GM19324 (cell line): Measurements from ENCODE around the gene RNF182.
"Not testable (repeated sequence)": the region's sequence is repeated elsewhere in the genome, so short reads cannot be mapped to it uniquely, and the experiment has no call there.

Experiments
- ATAC-seq: cut with Tn5 transposase; IDR thresholded peaks from one replicate; pipeline ENCODE4 v1.9.1; 2021; ENCODE audit warnings: mild to moderate bottlenecking, moderate library complexity; ENCODE audit not compliant: unreplicated experiment, low FRiP score

The RNF182 gene

DNA sequence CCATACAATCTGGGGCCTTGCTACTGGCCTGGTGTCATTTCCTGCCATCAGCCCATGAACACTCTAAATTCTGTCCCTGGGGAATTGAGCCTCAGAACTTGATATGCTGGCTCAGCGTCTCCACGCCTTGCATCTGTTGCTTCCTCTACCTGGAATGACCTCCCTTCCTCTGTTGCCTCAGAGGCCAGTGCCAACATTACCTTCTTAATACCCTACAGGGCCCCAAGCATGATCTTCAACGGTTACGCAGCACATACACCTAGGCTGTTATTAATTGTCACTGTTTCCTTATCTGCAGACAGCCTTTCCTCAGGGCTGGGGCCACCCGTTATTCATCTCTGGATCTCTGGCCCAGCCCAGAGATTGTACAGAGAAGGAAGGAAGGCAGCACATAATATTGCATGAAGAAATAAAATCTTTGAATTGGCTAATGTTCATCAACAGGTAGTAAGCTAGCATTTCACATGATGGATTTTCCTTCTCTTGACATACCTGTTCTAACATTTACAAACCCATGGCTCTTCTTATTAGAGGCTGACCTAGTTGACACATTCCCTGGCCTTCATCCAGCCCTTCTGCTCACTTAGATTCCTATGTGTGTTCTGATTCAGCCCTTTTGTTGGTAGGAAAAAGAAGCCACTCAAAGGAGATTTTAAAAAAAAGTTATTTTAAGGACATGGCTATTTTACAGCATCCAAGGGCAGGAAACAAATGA lies 8.4 kb upstream of the RNF182 start:
- ATAC-seq = no peak

DNA sequence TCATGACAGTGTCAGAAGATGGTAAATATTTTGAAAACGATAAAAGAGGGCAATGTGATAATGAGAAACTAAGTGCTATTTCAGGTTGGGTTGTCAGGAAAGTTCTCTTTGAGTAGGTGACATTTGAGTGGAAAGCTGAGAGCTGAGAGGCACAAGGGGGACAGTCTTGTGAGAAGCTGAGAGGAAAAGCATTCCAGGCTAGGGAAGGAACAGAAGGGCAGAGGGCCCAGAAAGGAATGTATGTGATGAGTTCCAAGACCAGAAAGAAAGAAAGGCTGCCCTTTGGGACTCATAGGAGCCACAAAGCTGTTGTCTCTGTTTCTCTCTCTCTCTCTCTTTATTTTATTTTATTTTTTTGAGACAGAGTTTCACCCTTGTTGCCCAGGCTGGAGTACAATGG lies 7.6 kb upstream of the RNF182 start:
- no peak for ATAC-seq

DNA sequence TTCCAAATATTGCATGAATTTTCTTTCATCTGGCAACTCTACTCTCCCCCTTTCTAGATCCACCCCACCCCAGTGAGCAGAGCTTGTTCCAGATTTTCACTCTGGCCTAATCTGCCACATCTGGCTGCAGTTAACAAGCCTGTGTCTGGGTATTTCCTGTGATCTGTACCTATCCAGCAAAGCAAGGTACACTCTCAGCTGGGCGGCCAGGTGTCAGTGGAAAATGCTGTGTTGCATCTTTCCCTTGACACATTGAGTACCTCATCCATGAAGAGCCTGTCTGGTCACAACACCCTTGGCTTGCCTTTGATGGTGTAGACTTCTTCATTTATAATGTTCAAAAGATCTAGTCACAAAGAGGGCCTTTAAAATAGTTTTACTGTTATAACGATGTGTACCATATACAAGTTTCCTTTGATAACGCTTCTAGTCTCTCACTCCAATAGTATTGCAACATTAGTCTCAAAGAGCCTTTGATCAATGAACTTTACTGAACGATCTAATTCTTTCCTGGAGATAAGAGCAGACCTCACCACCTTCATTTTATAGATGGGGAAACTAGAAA lies 6.0 kb upstream of the RNF182 start:
- no peak for ATAC-seq

DNA sequence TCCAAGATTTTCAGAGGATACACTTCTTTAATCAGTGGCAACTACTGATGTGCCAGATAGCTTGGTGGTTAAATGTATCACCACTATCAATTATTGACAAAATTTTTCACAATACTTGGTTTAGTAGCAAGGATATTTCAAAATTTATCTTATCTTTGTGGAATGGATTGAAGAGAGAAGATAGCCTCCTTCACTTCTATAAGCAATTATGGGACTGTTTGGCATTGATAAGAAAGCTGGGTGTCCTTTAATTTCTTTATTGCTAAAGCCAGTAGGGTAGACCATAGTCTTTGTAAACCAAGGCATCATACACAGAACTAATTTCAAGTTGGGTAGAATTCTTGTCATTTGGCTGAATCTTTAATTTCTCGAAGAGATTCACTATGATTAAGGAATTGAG lies 4.9 kb upstream of the RNF182 start:
- no peak for ATAC-seq

DNA sequence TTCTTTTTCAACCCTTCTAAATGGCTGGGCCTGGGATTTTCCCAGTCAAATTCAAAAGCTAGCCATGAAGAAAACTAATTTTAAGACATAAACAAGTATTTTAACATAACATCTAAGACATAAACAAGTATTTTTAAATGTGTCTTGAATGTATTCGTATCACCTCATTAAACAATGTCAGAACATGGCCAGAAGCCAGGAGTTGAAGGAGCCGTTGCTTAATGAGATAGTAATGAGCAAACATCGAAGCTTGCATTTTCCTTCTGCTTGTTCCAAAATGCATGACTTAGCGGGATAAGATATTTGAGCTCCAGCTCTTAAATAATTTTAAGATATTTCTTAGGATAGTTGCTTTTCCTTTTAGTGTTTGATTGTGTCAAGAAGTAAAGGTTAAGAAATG lies 4.2 kb upstream of the RNF182 start:
- no peak for ATAC-seq

DNA sequence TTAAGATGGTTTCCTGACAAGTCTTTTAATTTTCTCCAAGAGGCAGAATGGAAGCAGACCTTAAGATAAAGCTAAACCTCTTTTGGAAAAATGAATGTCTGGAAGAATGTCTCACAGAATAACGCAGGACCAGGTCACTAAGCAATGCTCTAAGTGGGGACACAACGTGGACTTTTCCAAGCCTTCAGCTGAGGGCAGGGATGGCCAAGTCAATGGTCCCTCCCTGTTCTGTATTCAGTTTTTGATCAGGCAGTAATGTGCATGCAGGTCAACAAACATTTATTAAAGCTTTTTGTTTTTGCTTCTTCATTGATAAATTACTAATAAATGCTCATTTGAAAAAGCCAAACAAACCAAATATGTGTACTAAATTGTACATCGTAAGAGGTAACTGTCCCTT lies 2.0 kb upstream of the RNF182 start:
- no peak for ATAC-seq

DNA sequence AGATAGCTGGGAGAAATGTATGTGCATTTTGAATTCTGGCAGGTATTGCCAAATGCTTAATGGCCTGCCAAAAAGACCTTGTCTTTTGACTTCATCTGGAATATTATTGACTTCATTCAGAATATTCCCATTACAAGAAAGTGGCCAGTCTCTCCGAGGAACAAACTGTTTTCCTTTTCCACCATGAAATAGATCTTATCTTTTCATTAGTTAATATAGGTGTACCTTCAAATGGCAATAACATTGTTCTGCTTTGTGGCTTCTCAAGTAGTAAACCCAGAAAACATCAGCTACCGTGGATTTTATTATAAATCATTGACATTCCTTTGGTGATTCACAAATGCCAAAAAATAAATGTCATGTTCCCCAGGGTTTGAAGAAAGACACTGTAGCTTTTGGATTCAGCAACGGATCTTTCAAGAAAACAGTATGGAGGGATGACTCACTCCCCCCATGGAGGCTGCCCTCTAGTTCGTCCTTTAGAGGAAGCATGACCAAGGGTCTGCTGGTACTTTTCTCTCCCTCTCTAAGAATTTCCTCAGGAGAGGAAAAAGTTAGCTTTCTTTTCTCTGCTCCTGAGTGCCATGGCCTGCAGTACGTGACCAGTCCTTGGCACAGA lies 1.1 kb upstream of the RNF182 start:
- no peak for ATAC-seq

DNA sequence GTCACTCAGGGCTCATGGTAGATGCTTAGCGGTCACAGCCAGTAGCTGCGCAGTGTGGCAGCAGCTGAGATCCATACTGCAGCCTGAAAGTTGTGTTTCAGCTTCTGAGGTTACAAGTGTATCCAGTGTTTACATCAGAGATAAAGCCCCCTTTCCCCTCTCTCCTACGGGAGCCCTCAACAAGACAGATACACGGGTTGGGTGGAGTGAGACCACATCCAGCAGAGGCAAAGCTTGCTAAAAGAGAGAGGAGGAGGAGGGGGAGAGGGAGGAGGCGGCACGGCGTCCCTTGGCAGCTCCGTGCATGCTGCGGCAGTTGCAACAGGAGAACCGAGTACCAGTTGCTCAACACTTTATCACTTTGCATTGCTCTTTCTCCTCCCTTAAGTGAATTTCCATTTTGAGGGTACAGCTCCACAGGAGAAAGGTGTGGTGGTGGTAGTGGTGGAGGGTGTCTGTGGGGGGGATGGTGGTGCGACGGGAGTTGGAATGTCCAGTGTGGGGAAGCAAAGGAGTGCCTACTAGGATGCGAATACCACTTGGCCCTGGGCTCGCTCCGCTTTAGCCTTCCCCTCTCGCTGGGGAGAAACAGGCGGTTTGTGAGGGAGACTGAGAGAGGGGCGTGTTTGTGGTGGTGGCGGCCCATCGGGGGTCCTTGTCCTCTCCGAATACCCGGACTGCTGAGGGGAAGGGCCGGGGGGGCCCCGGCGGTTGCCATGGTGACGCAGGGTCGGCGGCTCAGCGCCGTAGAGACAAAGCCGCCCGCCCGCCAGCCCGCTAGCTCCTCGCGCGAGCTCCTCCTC lies 405 bp upstream of the RNF182 start:
- no peak for ATAC-seq

DNA sequence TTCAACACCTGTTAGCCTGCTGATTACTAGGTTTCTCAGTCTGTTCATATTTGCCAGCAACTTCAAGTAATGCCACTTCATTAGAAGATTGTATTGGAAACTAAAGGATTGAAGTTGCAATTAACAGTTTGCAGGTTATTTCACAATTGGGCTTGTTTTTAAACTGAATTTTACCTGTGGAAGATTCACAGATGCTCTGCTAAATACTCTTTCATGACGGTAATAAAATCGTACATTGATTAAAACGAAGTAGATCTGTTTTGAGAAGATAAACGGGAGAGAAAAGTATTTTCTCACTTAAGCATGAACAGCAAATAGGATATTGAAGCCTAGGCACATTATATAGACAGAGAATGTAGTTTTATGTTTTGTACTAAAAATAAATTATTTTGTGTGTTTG lies 1.6 kb downstream of the RNF182 start:
- no peak for ATAC-seq

DNA sequence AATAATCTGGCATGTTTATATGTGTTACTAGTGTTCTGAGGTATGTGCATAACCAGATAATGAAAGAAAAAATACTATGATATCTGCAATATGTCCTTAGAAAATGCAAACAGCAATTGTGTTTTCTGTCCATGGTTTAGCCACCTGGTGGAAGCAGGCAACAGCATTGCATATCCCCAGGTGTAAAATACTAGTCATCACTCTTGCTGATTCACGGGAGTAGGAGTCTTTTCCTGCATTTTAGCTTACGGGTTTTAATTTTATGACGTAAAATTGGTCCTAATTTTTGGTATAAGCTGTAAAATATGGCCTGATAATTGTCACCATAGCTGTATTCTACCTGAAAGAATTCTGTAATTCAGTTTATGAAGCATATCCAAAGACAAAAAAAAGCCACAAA lies 2.5 kb downstream of the RNF182 start:
- ATAC-seq = no peak

DNA sequence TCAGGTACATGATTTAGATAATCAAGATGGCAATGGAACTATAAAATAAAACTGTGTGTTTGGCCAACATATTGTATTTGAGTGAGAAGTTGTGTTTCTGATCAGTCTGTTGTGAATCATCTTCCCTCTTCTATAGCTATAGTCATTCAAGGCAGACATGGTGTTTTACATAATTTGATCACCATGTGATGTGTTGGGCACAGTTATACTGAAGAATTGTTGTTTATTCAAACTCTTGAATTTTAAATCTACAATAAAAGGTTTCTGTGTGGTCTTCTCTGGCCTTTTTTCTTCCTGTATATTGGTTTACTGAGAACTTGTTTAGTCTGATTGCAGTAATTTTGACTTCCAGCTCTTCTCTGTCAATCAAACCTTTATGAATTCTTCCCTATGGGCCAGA lies 4.4 kb downstream of the RNF182 start:
- ATAC-seq = no peak

DNA sequence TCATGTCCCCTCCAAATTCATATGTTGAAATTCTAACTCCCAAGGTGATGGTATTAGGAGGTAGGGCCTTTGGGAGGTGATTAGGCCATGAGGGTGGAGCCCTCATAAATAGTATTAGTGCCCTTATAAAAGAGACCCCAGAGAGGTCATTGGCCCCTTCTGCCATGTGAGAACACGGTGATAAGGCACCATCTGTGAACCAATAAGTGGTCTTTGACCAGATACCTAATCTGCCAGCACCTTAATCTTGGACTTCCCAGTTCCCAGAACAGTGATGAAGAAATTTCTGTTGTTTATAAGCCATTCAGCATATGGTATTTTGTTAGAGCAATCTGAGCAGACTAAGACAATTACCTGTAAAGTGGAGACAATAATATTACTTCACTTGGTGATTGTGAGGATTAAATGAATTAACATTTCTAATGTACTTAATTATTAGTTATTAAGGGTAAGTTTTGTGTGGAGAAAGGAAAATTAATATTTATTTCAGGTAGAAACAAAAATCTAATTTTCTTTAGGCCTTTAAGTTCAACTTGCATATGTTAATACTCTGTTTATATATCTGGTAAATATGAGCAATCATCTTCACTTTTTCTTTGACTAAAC lies 7.1 kb downstream of the RNF182 start:
- no peak for ATAC-seq

DNA sequence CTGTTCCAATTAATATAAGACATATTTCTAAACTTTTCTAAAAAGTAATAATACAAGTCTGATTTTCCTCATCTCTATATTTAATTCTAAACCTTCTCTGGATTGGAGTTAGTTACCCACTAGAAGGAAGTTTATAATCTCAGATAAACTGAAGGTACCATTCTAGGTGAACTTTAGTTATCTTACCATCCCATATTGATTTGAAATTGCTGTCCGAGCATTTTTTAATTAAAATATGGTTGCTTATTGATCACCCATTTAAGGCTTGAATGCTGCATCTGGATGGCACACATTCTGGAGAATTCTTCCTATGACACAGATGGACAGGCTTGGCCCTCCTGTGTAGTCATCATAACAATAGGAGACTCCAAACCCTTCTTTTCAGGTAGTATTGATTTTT lies 8.0 kb downstream of the RNF182 start:
- no peak for ATAC-seq

DNA sequence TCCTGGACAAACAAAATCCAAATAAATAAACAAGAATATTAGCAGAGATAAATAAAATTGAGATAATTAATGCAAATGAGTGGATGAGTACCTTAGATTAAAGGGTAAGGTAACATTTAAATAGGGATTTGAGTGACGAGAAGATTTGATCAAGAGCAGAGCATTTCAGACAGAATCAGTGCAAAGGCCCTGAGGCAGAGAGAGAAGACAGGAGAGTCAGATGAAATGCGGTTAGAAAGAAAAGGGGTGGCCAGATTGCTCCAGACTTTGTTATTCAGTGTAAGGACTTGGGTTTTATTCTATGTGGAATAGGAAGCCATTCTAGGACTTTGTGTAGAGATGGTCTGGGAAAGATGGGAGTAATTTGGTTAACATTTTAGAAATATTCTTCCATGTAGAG lies 10.0 kb downstream of the RNF182 start:
- ATAC-seq = no peak

DNA sequence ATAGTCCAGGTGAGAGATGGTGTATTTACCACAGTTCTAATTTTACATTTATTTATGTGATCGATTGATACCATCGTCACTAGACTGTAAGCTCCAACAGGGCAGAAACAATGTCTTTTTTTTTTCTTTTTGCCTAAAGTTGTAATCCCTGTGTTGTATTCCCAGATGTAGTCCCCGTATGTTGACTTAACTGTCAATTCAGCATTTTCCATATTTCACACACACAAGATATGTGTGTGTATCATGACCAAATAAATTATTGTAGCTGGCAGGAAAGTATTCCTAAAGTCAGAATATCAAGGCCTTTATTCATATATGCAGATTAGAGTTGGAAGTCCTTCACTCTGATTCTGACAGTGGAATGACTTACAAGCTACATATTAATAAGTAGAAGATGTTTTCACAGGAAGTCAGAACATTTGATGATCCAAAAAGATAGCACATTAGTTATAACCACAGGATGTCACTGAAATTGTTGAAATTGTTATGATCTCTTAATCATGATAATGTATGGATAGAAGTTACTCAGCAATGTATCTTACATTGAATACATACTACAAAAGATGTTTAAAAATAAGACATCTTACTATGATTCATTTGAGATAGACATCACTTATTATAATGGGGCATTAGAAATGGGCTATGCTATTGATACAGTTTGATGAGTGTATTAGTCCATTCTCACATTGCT lies 10.6 kb downstream of the RNF182 start:
- no peak for ATAC-seq

DNA sequence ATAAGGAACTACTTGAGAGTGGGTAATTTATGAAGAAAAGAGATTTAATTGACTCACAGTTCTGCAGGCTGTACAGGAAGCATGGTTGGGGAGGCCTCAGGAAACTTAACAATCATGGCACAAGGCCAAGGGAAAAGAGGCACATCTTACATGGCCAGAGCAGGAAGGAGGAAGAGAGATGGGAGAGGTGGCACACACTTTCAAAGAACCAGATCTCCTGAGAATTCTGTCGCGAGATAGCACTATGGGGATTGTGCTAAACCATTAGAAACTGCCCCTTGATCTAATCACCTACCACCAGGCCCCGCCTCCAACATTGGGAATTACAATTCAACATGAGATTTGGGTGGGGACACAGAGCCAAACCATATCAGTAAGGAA lies 11.1 kb downstream of the RNF182 start:
- ATAC-seq = not testable (repeated sequence)

DNA sequence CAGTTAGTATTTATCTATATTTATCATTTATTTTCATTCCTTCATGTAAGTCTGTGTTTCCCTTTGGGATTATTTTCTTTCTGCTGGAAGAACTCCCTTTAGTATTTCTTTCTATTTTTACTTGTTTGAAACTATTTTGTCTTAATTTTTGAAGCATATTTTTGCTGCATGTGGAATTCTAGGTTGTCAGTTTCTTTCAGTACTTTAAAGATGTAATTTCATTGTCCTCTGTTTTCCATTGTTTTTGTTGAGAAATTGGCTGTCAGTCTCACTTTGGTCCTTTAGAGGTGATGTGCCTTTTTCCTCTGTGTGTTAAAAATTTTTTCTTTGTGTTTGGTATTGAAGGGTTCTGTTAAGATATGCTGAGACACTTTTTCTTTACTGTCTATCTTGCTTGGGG lies 17.1 kb downstream of the RNF182 start:
- no peak for ATAC-seq

DNA sequence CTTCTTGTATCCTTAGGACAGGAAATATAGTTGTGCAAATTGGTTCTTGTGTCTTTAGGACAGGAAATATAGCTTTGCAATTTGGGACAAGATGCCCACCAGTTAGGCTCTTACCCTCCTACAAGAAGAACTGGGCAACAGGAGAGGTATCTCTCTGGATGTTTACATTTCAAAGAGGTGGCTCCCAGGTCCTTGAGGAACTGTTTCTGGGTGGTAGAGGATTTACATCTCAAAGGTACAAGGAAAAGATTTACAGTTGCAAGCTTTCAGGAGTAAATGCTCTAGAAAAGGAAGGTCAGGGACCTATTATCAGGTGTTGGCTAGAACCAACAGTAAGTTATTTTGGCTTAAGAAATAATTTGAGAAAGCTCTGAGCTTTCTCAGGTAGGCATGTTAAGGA lies 19.2 kb downstream of the RNF182 start:
- ATAC-seq = no peak

DNA sequence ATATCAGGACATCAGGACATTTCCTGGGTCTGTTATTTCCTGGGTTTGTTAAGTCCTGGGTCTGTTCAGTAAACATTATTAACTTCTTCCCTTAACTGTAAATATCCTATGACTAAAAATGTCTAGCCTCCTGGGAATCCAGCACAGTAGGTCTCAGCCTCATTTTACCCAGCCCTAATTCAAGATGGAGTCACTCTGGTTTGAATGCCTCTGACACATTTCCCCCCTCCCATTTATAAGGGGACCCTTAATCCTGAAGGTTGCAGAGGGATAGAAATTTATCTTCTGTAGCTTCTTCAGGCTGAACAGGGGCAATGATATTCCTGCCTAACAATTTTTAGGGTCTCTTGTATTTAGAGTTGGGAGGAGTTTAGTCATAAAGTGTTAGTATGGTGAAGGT lies 21.8 kb downstream of the RNF182 start:
- ATAC-seq = no peak

DNA sequence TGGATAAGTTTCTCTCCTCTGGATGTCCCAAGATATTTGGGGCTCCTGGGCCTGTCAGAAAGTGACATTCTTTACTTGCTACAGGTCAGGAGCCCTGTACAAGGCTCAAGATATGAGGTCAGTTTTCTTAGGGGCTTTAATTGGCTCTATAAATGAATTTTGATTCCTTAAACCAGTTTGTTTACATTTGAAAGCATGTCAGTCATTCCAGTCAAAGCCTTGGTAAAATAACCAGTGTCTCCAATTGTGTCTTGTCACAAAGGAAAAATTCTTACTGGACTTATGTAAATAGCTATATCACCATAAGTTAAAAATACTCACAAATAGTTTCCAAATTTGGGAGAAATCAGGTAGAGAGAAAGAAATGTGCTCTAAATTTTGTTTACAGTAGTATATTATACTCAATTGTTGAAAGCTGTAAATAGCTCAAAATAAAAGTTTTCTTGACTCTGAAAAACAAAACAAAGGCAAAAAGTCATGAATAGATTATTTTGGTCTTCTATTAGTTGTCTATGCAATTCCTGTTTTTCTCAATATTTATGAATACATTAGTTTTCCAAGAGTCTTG lies 22.9 kb downstream of the RNF182 start:
- ATAC-seq = no peak
